GM19452 (cell line): ENCODE results near the gene PDE3B.
"Not testable (repeated sequence)": the region's sequence is repeated elsewhere in the genome, so short reads cannot be mapped to it uniquely, and the experiment has no call there.

Source experiments
- ATAC-seq: cut with Tn5 transposase; IDR thresholded peaks from one replicate; pipeline ENCODE4 v1.9.1; 2021; ENCODE audit not compliant: unreplicated experiment

The PDE3B gene

DNA sequence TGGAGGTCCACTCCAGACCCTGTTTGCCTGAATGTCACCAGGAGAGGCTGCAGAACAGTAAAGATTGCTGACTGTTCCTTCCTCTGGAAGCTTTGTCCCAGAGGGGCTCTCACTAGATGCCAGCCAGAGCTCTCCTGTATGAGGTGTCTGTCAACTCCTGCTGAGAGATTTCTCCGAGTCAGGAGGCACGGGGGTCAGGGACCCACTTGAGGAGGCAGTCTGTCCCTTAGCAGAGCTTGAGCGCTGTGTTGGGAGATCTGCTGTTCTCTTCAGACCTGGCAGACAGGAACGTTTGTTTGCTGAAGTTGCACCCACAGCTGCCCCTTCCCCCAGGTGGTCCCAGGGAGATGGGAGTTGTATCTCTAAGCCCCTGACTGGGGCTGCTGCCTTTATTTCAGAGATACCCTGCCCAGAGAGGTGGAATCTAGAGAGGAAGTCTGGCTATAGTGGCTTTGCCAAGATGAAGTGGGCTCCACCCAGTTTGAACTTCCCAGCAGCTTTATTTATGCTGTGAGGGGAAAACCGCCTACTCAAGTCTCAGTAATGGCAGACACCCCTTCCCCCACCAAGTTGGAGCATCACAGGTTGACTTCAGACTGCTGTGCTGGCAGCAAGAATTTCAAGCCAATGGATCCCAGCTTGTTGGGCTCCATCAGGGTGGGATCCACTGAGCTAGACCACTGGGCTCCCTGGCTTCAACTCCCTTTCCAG is 99.4 kb downstream of the PDE3B start:
- ATAC-seq: no peak

DNA sequence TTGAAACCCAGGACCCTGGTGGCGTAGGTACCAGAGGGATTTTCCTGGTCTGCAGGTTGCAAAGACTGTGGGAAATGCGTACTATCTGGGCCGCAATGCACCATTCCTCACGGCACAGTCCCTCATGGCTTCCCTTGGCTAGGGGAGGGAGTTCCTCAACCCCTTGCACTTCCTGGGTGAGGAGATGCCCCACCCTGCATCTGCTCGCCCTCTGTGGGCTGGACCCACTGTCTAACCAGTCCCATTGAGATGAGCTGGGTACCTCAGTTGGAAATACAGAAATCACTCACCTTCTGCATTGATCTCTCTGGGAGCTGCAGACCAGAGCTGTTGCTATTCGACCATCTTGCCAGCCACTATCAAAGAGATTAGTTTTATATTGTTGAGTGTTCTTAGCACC is 100.1 kb downstream of the PDE3B start:
- not testable (repeated sequence) for ATAC-seq

DNA sequence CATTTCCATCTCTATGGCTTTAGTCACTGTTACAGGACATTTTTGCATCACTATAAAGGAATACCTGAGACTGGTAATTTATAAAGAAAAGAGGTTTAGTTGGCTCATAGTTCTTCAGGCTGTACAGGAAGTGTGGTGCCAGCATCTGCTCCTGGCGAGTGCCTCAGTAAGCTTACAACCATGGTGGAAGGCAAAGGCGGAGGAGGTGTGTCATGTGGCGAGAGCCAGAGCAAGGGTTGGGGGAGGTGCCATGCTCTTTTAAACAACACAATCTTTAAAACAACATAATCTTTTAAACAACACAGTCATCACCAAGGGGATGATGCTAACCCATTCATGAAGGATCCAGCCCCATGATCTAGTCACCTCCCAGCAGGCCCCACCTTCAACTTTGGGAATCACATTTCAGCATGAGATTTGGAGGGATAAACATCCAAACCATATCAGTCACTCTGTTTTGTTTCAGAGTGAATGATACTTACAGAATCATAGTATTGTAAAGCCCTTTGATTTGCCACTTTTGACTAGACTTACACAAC is 103.3 kb downstream of the PDE3B start:
- no peak for ATAC-seq

DNA sequence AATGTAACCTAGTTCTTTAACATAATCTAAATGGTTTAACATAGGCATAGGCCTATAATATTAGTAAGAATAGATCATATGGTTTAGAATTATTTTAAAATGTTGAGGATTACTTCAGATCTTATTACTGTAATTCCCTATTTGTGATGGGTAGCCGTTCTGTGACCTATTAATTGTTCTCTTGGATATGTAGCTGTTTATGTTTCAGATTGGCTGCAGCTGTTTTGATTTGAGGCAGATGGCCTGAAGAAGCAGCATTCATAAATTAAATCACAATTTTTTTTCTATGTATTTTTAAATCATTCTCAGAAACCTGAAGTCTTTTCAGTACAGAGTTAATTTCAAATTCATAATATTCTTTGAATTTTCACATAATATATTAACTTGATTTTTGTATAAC is 104.5 kb downstream of the PDE3B start:
- ATAC-seq: no peak

DNA sequence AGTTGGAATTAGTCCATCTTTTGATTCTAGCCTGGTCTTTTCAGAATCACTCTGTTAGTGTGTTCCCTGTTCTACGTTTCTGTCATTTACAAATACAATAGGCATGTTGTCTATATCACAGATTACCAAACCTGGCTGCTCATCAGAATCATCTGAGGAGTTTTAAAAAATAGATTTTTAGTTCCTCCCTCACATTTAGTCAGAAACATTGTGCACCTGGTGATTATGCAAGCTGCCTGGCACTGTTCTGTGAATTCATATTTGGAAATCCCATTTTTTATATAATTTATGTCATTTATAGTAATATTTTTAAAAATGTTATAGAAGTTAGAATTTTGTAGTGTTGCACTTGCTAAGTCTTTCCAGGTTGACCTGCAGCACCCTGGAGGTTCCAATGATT is 107.3 kb downstream of the PDE3B start:
- ATAC-seq: no peak

GRCh38 chr11:14751975-14752407 is 108.4 kb downstream of the PDE3B start:
- ATAC-seq: no peak

DNA sequence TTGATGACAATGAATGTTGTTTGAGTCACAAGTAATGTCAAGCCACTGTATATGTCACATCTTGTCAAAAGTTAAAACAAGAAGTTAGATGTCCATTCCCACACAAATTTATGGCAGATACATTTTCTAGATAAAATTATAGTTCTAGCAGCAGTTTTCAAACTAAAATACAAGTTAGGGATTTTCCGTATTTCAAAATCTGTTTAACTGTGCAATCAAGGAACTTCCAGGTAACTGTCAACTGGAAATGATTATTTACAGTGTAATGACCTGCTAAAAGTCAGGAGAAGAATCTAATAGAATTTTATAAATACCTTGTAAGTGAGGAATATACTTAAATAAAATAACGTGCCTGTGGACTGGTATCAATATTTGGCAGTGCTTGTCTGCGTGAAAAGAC is 111.5 kb downstream of the PDE3B start:
- ATAC-seq: no peak

DNA sequence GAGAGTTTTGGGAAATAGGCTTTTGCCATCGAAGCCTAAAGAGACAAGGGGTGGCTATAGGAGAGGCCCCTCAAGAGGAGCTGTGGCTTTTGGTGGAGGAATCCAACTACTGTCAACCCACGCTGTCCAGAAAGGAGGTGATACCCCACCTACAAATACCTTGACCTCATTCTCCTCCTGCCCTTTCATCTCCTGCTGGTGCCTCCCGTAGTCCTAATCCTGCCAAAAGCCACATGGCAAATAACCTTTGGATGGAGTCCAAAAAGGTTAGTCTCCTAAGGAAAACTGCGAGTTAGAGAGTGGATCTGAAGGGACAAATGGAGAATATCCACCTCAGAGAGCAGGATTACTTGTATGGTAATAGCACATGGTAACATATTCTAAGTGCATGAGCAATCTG is 112.7 kb downstream of the PDE3B start:
- no peak for ATAC-seq

GRCh38 chr11:14759300-14760012 is 115.9 kb downstream of the PDE3B start:
- not testable (repeated sequence) for ATAC-seq

DNA sequence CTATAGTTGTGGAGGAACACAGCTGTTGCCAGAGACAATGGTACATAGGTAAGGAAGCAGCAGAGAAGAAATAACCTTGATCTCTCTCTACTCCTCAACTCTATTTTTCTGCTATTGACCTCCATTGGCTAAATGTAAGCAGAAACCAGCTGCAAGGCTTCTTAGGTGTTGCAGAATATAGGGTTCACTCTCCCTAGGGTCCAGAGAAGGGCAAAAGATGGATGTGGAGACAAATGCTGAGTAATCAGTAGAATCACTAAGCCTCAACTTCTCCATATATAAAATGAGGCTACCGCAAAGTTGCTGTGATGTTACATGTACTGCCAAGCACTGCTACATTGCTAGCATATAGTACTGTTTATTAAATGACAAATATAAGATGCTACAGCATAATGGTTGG is 120.6 kb downstream of the PDE3B start:
- ATAC-seq: no peak

GRCh38 chr11:14764579-14765527 is 121.2 kb downstream of the PDE3B start:
- ATAC-seq: peak; percentile 93

DNA sequence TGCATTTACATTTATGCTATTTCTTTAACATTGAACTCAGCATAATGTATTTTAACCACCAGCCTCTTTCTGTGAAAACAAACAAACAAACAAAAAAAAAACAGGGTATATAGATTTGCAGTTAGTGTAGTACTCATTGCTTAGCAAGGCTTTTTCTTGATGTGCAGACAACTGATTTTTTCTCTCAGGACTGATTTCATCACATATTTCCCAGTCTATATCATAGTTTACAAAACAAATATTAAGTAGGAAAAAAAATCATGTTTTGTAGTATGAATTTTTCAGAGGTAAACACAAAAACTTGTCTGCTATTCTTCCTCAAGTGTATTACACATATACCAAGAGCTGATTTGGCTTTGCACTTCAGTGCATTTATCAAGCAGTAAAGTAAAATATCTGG is 123.0 kb downstream of the PDE3B start:
- no peak for ATAC-seq

DNA sequence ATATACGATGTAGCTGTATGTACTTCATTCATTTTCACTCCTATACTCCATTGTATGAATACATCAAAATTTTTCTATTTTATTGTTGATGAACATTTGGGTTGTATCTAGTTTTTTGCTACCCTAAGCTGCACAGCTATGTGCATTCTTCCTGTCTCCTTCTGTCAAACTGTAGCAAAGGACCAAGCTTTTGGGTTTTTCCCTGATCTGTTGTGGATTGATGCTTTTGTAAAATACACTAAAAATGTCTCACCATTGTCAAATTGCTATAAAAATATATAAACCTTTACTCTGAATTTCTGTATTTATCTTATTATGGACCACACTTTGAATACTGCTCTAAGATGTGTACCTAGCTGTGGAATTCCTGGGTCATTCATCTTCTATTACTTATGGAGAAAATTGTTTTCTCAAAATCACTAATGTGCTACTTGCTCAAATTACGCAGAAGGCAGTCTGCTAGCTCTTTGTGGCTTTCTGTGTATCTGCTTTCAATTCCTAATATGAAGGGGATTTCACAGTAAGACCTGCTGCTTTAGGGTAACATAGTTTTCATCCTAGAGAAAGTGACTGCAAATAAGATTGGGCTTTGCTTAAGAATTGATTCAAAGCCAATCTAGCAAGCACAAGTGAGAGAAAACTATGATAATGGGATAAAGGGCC is 125.1 kb downstream of the PDE3B start:
- ATAC-seq: peak; percentile 39

- no peak for ATAC-seq
Observed at GRCh38 chr11:14773755-14774154, 130.2 kb downstream of the PDE3B start.

DNA sequence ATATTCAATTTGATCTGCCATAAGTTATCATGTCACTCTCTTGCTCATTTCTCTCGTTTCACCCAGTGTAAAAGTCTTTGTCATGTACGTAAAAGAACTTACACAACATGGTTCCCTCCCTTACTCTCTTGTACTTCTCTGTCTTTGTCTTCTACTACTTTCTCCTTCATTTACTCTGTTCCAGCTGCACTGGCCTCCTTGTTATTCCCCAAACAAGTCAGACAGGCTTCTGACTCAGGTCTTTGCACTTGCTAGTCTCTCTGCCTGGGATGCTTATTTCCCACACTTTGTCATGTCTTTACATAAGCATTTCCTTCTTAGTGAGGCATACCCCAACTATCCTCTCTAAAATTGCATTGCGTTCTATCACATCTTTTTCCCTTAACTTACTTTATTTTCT is 131.1 kb downstream of the PDE3B start:
- no peak for ATAC-seq

DNA sequence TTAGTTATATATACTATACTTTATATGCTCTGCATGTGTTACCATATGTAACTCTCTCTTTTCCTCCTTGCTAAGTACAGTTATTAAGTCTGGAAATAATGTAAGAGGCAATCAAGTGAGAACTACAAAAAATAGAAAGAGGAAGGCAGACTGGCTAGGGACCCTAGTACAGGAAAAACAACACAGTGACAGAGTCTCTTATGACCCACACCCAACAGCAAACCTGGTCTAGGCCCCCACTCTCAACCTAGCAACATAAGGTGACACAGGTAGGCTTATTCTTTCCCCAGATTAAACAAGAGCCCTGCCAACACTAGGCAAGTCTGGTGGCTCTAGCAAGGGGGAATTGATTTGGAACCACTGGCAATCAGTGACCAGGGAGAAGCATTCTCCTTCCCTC is 132.3 kb downstream of the PDE3B start:
- no peak for ATAC-seq

- not testable (repeated sequence) for ATAC-seq
Observed at GRCh38 chr11:14778460-14778859, 134.9 kb downstream of the PDE3B start.

DNA sequence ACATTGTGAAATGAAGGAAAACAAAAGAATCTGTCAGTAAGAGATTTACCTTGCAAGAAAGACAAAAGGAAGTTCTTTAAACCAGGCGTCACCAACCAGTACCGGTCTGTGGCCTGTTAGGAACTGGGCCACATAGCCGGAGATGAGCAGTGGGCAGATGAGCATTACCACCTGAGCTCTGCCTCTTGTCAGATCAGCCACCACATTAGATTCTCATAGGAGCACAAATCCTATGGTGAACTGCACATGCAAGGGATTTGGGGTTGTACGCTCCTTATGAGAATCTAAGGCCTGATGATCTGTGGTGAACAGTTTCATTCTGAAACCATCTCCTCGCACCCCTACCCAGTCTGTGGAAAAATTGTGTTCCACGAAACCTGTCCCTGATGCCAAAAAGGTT is 140.2 kb downstream of the PDE3B start:
- no peak for ATAC-seq

GRCh38 chr11:14784230-14784629 is 140.6 kb downstream of the PDE3B start:
- ATAC-seq: no peak

- ATAC-seq: no peak
Observed at GRCh38 chr11:14789879-14790484, 146.4 kb downstream of the PDE3B start.
